KOPT-K1 (cell line): ENCODE data around the gene PGPEP1.

Experiments
- H3K27ac ChIP-seq: fragments of 200-600 bp; sonication (generic); 2 replicates; pipeline ENCODE4 v1.5.1; 2016; ENCODE audit warnings: antibody characterized with exemption, mild to moderate bottlenecking, low read depth, low read length; ENCODE audit not compliant: poor library complexity, severe bottlenecking
- H3K36me3 ChIP-seq: fragments of 200-600 bp; sonication (generic); 2 replicates; pipeline ENCODE4 v1.5.1; 2017; ENCODE audit warnings: antibody characterized with exemption, mild to moderate bottlenecking, low read length, moderate library complexity; ENCODE audit not compliant: insufficient read depth
- H3K9me3 ChIP-seq: fragments of 200-600 bp; sonication (generic); 2 replicates; pipeline ENCODE4 v1.5.1; 2017; ENCODE audit warnings: antibody characterized with exemption, low read length, mild to moderate bottlenecking; ENCODE audit not compliant: insufficient read depth, poor library complexity, severe bottlenecking

Gene PGPEP1

GRCh38 chr19:18385359-18385674 is 44.9 kb downstream of the PGPEP1 start:
- H3K27ac ChIP-seq: no peak overlapping the region

GRCh38 chr19:18385675-18386542 is 45.5 kb downstream of the PGPEP1 start, which contains the start of gene GDF15:
Gene GDF15, plus strand, starts transcription at chr19:18386158. Its CDS starts 32 bp downstream, at chr19:18386190.
- Histone ChIP-seq H3K27ac (no peak within 1 kb of the TSS), H3K36me3 (no peaks in the 10 kb centered on the region)

More at GRCh38 chr19:18385359-18385674, 44.9 kb downstream of the PGPEP1 start:
- Histone ChIP-seq H3K36me3 (no peaks in the 10 kb centered on the region), H3K9me3 (no peaks in the 10 kb centered on the region)

GRCh38 chr19:18386543-18387271 is 46.3 kb downstream of the PGPEP1 start:
- Histone ChIP-seq H3K9me3 (no peaks in the 10 kb centered on the region), H3K36me3 (no peaks in the 10 kb centered on the region), H3K27ac (no peak overlapping the region)

More at GRCh38 chr19:18385675-18386542, 45.5 kb downstream of the PGPEP1 start, which contains the start of gene GDF15:
- no peaks in the 10 kb centered on the region for H3K9me3 ChIP-seq

GRCh38 chr19:18388100-18388959 is 47.9 kb downstream of the PGPEP1 start:
- no peak overlapping the region for H3K27ac ChIP-seq
- H3K9me3 ChIP-seq: no peaks in the 10 kb centered on the region
- no peaks in the 10 kb centered on the region for H3K36me3 ChIP-seq

GRCh38 chr19:18388960-18389725 is 48.7 kb downstream of the PGPEP1 start:
- Histone ChIP-seq H3K36me3 (no peaks in the 10 kb centered on the region), H3K9me3 (no peaks in the 10 kb centered on the region), H3K27ac (no peak overlapping the region)

GRCh38 chr19:18389726-18390064 is 49.3 kb downstream of the PGPEP1 start:
- Histone ChIP-seq H3K36me3 (no peaks in the 10 kb centered on the region), H3K9me3 (no peaks in the 10 kb centered on the region), H3K27ac (no peak overlapping the region)

- H3K36me3 ChIP-seq: no peaks in the 10 kb centered on the region
- H3K9me3 ChIP-seq: no peaks in the 10 kb centered on the region
- no peak overlapping the region for H3K27ac ChIP-seq
These were observed 49.9 kb downstream of the PGPEP1 start for GRCh38 chr19:18390065-18390907.

- Histone ChIP-seq H3K36me3 (no peaks in the 10 kb centered on the region), H3K27ac (no peak overlapping the region), H3K9me3 (no peaks in the 10 kb centered on the region)
These were observed 51.2 kb downstream of the PGPEP1 start for GRCh38 chr19:18391509-18392075.

GRCh38 chr19:18392417-18392816 is 52.0 kb downstream of the PGPEP1 start:
- Histone ChIP-seq H3K9me3 (no peaks in the 10 kb centered on the region), H3K27ac (no peak overlapping the region)

GRCh38 chr19:18392926-18393325 is 52.5 kb downstream of the PGPEP1 start:
- no peaks in the 10 kb centered on the region for H3K36me3 ChIP-seq
- H3K9me3 ChIP-seq: no peaks in the 10 kb centered on the region
- no peak overlapping the region for H3K27ac ChIP-seq

More at GRCh38 chr19:18392417-18392816, 52.0 kb downstream of the PGPEP1 start:
- H3K36me3 ChIP-seq: no peaks in the 10 kb centered on the region

GRCh38 chr19:18393836-18394235 is 53.4 kb downstream of the PGPEP1 start:
- H3K36me3 ChIP-seq: no peaks in the 10 kb centered on the region
- no peak overlapping the region for H3K27ac ChIP-seq

GRCh38 chr19:18396471-18397241 is 56.3 kb downstream of the PGPEP1 start:
- no peak overlapping the region for H3K27ac ChIP-seq
- no peaks in the 10 kb centered on the region for H3K36me3 ChIP-seq
- no peaks in the 10 kb centered on the region for H3K9me3 ChIP-seq

More at GRCh38 chr19:18393836-18394235, 53.4 kb downstream of the PGPEP1 start:
- H3K9me3 ChIP-seq: no peaks in the 10 kb centered on the region
